Measurements from ENCODE around the gene TBP.
"Not testable (repeated sequence)": the region's sequence is repeated elsewhere in the genome, so short reads cannot be mapped to it uniquely, and the experiment has no call there.

Gene TBP

GRCh38 chr6:170612256-170612804 is 58.2 kb downstream of the TBP start:
- DNase-seq = not testable (repeated sequence)

GRCh38 chr6:170616020-170616554 is 61.9 kb downstream of the TBP start:
- not testable (repeated sequence) for DNase-seq
